ENCODE results near the gene RNF212.

DNA sequence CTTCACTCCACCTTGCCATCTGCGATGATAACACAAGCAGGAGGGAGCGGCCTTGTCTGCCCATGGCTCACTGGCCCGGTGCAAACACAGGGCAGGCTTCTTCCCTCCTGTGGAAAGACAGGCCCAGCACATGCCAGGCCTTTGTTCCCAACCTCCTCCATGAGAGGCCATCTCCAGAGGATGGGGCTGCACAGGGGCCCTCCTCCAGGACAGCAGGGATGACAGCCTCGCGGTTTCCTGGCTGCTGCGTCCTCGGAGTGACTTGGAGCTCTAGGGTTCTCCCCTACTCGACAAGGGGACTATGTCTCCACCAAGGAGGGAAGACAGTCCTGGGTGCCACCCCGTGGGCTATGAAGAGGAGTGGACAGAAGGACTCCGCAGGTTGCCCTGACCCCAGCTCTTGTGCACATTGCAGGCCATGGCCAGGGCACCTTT is 21.8 kb downstream of the RNF212 start:
- TF ChIP-seq, protein P1, sequence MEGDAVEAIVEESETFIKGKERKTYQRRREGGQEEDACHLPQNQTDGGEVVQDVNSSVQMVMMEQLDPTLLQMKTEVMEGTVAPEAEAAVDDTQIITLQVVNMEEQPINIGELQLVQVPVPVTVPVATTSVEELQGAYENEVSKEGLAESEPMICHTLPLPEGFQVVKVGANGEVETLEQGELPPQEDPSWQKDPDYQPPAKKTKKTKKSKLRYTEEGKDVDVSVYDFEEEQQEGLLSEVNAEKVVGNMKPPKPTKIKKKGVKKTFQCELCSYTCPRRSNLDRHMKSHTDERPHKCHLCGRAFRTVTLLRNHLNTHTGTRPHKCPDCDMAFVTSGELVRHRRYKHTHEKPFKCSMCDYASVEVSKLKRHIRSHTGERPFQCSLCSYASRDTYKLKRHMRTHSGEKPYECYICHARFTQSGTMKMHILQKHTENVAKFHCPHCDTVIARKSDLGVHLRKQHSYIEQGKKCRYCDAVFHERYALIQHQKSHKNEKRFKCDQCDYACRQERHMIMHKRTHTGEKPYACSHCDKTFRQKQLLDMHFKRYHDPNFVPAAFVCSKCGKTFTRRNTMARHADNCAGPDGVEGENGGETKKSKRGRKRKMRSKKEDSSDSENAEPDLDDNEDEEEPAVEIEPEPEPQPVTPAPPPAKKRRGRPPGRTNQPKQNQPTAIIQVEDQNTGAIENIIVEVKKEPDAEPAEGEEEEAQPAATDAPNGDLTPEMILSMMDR (IDR thresholded peaks at IDR 0.05): no peak
- no peak for TF ChIP-seq POLR2A (IDR thresholded peaks at IDR 0.05)

Data from uterus (tissue), 2 donors.